HG03175 (cell line): ENCODE data around the gene PPP1R3F.
"Not testable (repeated sequence)": the region's sequence is repeated elsewhere in the genome, so short reads cannot be mapped to it uniquely, and the experiment has no call there.

Source experiments
- ATAC-seq: cut with Tn5 transposase; IDR thresholded peaks from one replicate; pipeline ENCODE4 v1.9.1; 2021; ENCODE audit warnings: mild to moderate bottlenecking, moderate library complexity; ENCODE audit not compliant: unreplicated experiment

Gene PPP1R3F

GRCh38 chrX:49308604-49309269 lies 39.1 kb downstream of the PPP1R3F start:
- peak; percentile 43 for ATAC-seq

- peak; percentile 43 for ATAC-seq
Observed at GRCh38 chrX:49309401-49309981, 39.9 kb downstream of the PPP1R3F start.

DNA sequence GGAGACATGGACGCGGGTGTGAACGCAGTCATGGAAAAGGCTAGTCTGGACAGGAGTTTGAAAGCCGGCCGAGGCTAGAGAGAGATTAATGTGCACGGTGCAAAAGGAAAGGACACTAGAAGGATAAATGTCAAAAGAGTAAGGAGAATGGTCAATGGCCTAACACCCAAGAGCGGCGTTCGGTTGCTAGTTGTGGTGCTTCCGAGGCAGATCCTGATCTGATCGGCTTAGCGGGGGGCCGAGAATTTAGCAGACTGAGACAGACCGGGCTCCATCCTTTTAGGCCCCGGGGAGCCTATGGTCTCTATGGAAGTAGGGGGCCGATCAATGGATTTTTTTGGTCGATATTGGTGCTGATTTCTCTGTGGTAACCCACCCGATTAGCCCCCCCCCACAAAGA lies 40.8 kb downstream of the PPP1R3F start:
- ATAC-seq, result no peak

DNA sequence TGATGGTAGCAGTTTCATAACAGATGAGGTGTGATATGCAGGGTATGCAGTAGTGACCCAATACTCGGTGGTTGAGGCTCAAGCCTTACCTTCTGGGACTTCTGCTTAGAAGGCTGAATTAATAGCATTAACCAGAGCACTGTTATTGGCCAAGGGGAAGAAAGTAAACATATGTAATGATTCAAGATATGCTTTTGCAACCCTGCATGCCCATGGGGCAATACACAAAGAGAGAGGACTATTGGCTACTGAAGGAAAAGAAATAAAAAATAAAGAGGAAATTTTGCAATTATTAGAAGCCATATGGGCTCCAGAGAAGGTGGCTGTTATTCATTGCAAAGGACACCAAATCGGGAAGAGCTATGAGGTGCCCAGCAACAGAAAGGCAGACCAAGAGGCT lies 42.6 kb downstream of the PPP1R3F start:
- no peak for ATAC-seq

GRCh38 chrX:49316085-49316484 lies 46.5 kb downstream of the PPP1R3F start:
- no peak for ATAC-seq

- not testable (repeated sequence) for ATAC-seq
Observed at GRCh38 chrX:49321737-49322136, 52.1 kb downstream of the PPP1R3F start, which contains the start of gene GAGE12J. Gene GAGE12J (plus strand): TSS chrX:49322037. CDS start chrX:49323194, 1,157 bp downstream.

DNA sequence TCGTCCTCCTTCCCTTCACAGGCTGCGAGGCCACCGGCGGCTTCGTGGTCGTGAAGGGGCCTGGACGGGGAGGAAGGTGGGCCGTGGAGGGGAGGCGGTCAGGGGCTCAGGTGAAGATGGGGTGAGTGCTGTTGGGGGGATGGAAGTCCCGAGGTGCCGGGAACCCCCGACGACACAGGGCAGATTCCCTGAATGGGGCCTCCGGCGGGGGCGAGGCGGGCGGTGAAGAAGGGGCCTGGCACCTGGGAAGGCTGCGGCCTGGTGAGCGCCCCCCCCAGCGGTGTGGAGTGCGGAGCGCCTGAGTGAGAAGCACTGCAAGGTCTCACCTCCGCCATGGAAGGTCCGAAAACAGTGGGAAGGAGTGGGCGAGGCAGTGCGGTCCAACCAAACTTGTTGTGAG lies 52.7 kb downstream of the PPP1R3F start:
- ATAC-seq, result not testable (repeated sequence)

DNA sequence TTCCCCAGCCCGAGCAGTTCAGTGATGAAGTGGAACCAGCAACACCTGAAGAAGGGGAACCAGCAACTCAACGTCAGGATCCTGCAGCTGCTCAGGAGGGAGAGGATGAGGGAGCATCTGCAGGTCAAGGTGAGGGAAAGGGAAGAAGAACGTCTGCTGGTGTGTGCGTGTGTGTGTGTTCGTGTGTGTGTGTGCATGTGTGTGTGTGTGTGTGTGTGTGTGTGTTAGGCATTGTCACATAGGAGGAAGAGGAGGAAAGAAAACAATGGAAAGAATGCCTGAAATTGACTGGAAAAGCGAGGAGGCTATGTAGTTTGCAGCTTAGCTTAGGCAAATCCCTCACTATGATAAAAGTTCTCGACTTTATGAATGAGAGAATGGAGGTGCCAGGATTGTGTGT lies 54.1 kb downstream of the PPP1R3F start:
- not testable (repeated sequence) for ATAC-seq

- not testable (repeated sequence) for ATAC-seq
Observed at GRCh38 chrX:49330421-49330820, 60.8 kb downstream of the PPP1R3F start.

DNA sequence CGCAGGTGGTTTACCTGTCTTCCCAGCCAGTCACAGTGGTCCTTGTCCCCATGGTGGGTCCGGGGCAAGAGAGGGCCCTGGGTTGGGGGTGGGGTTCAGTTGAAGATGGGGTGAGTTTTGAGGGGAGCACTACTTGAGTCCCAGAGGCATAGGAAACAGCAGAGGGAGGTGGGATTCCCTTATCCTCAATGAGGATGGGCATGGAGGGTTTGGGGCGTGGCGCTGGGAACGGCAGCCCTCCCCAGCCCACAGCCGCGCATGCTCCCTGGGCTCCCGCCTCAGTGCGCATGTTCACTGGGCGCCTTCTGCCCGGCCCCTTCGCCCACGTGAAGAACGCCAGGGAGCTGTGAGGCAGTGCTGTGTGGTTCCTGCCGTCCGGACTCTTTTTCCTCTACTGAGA lies 61.7 kb downstream of the PPP1R3F start, which contains the start of gene GAGE13:
Gene GAGE13 (plus strand): TSS at position 301 of the 400 bp plus-strand sequence. CDS start 1,156 bp downstream, outside the sequence.
- not testable (repeated sequence) for ATAC-seq

DNA sequence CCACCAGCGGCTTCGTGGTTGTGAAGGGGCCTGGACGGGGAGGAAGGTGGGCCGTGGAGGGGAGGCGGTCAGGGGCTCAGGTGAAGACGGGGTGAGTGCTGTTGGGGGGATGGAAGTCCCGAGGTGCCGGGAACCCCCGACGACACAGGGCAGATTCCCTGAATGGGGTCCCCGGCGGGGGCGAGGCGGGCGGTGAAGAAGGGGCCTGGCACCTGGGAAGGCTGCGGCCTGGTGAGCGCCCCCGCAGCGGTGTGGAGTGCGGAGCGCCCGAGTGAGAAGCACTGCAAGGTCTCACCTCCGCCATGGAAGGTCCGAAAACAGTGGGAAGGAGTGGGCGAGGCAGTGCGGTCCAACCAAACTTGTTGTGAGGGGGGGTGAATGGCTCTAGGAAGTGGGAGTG lies 62.2 kb downstream of the PPP1R3F start:
- not testable (repeated sequence) for ATAC-seq
